ENCODE results near the gene PLXNA1.

GRCh38 chr3:126983653-126984390 is 907 bp downstream of the PLXNA1 start:
- no peak for TF ChIP-seq CTCF (IDR thresholded peaks at IDR 0.05)
- no peak for TF ChIP-seq POLR2A (IDR thresholded peaks at IDR 0.05)

Measured in transverse colon (tissue), 3 donors.